ENCODE measurements around the gene FXYD1. TPM values are rescaled to one million over a fixed set of nuclear protein-coding genes. Genes with fewer than 3 reads are reported as not detected.

FXYD1 gene
- polyA plus RNA-seq, 6 donors from 2014 or later = 1.0 to 2.7 (median 1.2) TPM

DNA sequence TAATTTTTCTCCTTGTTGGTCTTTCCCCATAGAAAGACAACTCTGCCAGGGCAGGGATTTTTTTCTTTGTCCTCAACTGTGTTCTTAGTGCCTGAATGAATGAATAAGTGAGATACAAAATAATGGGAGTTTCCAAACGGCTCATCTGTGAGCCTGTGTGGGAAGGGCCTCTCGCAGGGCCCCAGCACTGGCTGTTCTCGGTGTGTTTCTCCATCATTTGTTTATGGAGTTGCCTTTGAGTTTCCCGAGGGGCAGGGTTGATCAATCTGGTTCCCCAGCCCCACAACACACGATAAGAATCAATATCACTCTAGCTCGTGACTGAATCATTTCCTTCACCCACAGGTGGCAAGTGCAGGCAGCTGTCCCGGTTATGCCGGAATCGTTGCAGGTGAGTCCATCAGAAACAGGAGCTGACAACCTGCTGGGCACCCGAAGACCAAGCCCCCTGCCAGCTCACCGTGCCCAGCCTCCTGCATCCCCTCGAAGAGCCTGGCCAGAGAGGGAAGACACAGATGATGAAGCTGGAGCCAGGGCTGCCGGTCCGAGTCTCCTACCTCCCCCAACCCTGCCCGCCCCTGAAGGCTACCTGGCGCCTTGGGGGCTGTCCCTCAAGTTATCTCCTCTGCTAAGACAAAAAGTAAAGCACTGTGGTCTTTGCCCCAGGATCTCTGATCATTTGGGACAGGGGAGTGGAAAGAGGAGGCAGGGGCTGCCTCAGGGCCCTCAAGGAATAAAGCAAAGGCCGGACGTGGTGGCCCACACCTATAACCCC, 30.8 kb downstream of the FXYD1 start:
- peaks cover 0 to 6% (median 0%) of the 10 kb centered on the region in 7 donors for H3K9me3 Mint-ChIP-seq
- H3K27ac Mint-ChIP-seq = peak overlapping the region; percentile 37 to 90 (median 77)
- ATAC-seq (ENCODE audit: low read depth in 2 of 2) = no peak
- no peak for DNase-seq
- H3K27me3 Mint-ChIP-seq = no peaks in the 10 kb centered on the region
- peaks cover 39 to 47% (median 45%) of the 10 kb centered on the region in 3 donors for H3K4me1 Mint-ChIP-seq
- peaks cover 24 to 28% of the 10 kb centered on the region in 2 donors for H3K36me3 Mint-ChIP-seq
- peak overlapping the region in 1 of 8 donors; percentile 60 for H3K4me3 Mint-ChIP-seq

DNA sequence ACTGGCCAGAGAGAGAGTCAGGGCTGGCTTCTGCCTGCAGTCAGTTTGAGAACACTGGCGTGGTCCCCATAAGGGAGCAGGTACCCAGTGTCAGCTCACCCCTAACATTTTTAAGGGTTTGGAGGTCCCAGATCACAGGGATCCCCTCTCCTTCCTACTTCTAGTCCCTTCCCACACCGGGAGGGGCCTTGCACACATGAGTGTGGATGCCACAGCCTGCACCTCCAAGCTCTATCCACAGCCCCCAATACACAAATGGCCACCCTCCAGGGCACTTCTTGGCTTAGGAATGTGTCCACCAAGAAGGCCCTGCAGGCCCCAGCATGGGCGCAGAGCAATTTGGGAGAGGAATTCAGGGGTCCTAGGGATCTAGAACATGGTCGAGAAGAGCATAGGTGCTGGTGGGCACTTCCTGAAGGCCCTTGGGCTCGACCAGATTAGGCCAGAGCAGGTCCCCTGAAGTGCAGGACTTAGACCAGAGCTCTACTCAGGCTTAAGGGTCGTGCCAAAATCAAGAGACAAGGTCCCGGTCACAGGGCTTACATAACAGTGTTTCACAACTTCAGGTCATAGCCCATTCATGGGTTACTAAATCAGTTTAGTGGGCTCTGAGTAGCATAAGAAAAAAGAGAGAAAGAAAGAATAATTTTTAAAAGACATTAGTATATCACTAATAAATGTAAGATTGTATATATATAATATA, 31.9 kb downstream of the FXYD1 start:
- H3K36me3 Mint-ChIP-seq = peaks cover 20% of the 10 kb centered on the region in 2 donors
- H3K9me3 Mint-ChIP-seq = peaks cover 0 to 6% (median 0%) of the 10 kb centered on the region in 7 donors
- peak overlapping the region in 4 of 6 donors; percentile 62 to 90 (median 81) for H3K27ac Mint-ChIP-seq
- peaks cover 36 to 47% (median 47%) of the 10 kb centered on the region in 3 donors for H3K4me1 Mint-ChIP-seq
- ATAC-seq (ENCODE audit: low read depth in 2 of 2) = no peak
- no peak for DNase-seq
- no peak overlapping the region for H3K4me3 Mint-ChIP-seq
- H3K27me3 Mint-ChIP-seq = no peaks in the 10 kb centered on the region

DNA sequence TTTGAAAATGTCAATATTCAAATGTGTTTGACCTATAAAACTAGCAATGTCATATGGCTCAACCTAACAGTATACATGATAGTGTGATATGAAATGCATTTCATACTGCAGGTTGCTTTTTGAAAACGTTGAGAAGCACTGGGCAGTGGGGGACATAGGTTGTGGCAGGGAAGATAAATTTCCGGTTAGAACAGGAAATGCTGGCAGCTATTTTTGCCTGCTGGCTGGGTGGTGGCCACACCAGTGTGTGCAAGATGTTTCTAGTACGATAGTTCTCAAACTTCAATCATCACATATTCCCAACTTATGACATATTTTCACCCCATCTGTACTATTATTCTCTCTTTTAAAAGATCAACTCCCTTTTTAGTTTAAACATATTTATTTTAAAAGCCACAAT, 33.1 kb downstream of the FXYD1 start:
- no peaks in the 10 kb centered on the region for H3K9me3 Mint-ChIP-seq
- no peaks in the 10 kb centered on the region for H3K27me3 Mint-ChIP-seq
- H3K4me1 Mint-ChIP-seq = peaks cover 24 to 42% (median 35%) of the 10 kb centered on the region in 3 donors
- ATAC-seq (ENCODE audit: low read depth in 2 of 2) (peak in 1 of 2 donors; percentile 32), DNase-seq (no peak)
- H3K4me3 Mint-ChIP-seq = peak overlapping the region in 4 of 8 donors; percentile 48 to 82 (median 57)
- peaks cover 8% of the 10 kb centered on the region in 2 donors for H3K36me3 Mint-ChIP-seq
- H3K27ac Mint-ChIP-seq = peak overlapping the region in 5 of 6 donors; percentile 85 to 94 (median 87)

DNA sequence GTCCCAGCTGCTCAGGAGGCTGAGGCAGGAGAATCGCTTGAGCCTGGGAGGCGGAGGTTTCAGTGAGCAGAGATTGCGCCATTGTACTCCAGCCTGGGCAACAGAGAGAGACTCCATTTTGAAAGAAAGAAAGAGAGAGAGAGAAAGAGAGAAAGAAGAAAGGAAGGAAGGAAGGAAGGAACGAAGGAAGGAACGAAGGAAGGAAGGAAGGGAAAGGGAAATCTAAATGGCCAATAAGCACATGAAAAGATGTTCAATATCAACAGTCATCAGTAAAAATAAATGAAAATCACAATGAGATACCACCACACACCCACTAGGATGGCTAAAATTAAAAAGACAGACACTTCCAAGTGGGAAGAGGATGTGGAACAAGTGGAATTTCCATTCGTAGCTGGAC, 35.6 kb downstream of the FXYD1 start:
- DNase-seq (no peak), ATAC-seq (ENCODE audit: low read depth in 2 of 2) (no peak)
- Mint-ChIP-seq H3K4me3 (no peak overlapping the region), H3K9me3 (no peaks in the 10 kb centered on the region), H3K36me3 (peaks cover 2 to 8% of the 10 kb centered on the region in 2 donors), H3K4me1 (peaks cover 9 to 36% (median 13%) of the 10 kb centered on the region in 3 donors), H3K27ac (peak overlapping the region in 2 of 6 donors; percentile 3 to 85), H3K27me3 (no peaks in the 10 kb centered on the region)

DNA sequence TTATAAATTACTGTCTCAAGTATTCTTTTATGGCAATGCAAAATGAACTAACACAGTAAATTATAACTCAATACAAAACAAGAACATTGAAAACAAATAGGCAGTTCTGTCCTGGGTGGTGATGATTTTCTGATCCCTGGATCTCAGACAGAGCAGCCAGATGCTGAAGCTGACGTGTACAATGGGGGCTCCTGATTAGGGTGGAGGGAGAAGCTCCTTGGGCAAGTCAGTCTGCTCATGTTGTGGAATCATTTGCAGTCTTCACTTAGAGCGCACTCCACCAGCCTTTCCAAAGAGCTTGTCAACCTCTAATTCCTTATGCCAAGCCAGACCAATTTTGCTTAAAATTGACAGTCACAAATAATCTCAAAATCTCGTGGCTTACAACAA, 37.6 kb downstream of the FXYD1 start:
- H3K27me3 Mint-ChIP-seq = no peaks in the 10 kb centered on the region
- H3K9me3 Mint-ChIP-seq = no peaks in the 10 kb centered on the region
- ATAC-seq (ENCODE audit: low read depth in 2 of 2) (no peak), DNase-seq (no peak)
- H3K4me1 Mint-ChIP-seq = peaks cover 9 to 39% (median 18%) of the 10 kb centered on the region in 3 donors
- H3K4me3 Mint-ChIP-seq = no peak overlapping the region
- peak overlapping the region in 4 of 6 donors; percentile 79 to 92 (median 83) for H3K27ac Mint-ChIP-seq
- H3K36me3 Mint-ChIP-seq = no peaks in the 10 kb centered on the region

DNA sequence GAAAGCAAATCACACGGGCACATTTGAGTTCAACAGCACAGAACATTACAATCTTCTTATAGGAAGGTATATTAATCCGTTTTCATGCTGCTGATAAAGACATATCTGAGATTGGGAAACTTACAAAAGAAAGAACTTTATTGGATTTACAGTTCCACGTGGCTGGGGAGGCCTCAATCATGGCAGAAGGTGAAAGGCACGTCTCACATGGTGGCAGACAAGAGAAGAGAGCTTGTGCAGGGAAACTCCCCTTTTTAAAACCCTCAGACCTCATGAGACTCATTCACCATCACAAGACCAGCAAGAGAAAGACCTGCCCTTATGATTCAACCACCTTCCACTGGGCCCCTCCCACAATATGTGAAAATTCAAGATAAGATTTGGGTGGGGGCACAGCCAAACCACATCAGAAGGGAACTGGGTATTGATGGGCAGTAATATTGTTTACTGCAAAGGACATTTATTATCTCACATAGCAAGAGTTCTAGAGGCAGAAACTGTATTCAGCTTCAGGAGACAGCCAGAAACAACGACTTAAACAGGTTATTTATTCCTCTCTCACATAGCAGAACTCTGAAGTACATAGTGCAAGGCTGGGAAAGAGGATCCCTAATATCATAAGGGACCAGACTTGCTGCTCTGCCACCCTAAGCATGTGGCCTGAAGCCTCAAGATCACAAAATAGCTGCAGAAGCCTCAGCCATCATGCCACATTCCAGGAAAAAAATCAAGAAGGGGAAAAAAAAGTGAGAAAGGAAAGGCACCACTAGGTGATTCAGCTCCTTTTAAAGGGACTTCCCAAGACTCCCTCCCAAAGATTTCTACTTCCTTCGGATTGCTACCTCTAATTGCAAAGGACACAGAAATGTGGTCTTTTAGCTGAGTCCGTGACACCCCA, 39.0 kb downstream of the FXYD1 start:
- H3K4me1 Mint-ChIP-seq = peaks cover 0 to 29% (median 20%) of the 10 kb centered on the region in 3 donors
- H3K9me3 Mint-ChIP-seq = peaks cover 0 to under 1% (median 0%) of the 10 kb centered on the region in 7 donors
- no peak for DNase-seq
- peak; percentile 23 to 25 for ATAC-seq (ENCODE audit: low read depth in 2 of 2)
- peak overlapping the region in 2 of 6 donors; percentile 42 to 79 for H3K27ac Mint-ChIP-seq
- H3K27me3 Mint-ChIP-seq = no peaks in the 10 kb centered on the region
- H3K36me3 Mint-ChIP-seq = peaks cover 0 to 1% of the 10 kb centered on the region in 2 donors
- H3K4me3 Mint-ChIP-seq = no peak overlapping the region

DNA sequence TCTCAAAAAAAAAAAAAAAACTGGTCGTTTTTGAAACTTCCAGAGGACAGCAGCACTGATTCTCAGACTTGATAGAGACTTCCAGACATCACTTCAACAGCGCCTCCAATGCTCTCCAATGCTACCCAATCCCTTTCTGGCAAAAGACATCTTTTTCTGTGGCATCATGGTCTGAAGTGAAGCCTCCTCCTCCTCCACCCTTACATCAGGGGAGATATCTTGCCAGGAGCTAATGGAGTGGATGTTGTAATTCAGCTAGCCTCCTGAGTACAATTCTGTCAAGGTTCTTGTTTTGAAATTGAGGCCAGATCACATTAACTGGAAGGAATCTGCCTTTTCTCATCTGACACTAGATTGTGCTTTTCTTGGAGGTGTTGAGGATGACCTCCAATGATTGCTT, 40.1 kb downstream of the FXYD1 start:
- H3K36me3 Mint-ChIP-seq = peaks cover 0 to 9% of the 10 kb centered on the region in 2 donors
- ATAC-seq (ENCODE audit: low read depth in 2 of 2) (no peak), DNase-seq (no peak)
- no peak overlapping the region for H3K4me3 Mint-ChIP-seq
- no peaks in the 10 kb centered on the region for H3K27me3 Mint-ChIP-seq
- H3K9me3 Mint-ChIP-seq = peaks cover 0 to 5% (median 0%) of the 10 kb centered on the region in 7 donors
- H3K4me1 Mint-ChIP-seq = peaks cover 0 to 30% (median 25%) of the 10 kb centered on the region in 3 donors
- H3K27ac Mint-ChIP-seq = peak overlapping the region in 1 of 6 donors; percentile 48

DNA sequence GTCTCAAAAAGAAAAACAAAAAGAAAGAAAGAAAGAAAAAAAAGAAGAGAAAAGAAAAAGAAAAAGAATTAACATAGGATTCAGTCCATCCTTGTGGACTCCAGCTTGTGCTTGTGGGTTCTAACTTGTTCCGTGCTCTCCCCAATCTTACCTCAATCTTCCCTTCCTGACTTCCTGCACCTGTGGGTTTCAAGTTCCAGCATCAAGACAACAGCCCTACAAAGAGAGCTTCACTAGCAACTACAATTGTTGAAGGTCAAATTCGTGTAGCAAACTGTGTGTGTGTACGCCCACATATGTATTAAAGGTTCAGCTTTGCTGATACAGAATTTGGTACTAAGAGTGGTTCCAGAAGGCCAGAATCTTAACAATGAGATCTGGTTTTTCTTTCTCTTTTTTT, 41.2 kb downstream of the FXYD1 start:
- H3K9me3 Mint-ChIP-seq = peaks cover 0 to 15% (median 7%) of the 10 kb centered on the region in 7 donors
- peak overlapping the region in 1 of 6 donors; percentile 49 for H3K27ac Mint-ChIP-seq
- DNase-seq = no peak
- peaks cover 0 to 9% of the 10 kb centered on the region in 2 donors for H3K36me3 Mint-ChIP-seq
- ATAC-seq (ENCODE audit: low read depth in 2 of 2) = no peak
- H3K27me3 Mint-ChIP-seq = no peaks in the 10 kb centered on the region
- no peak overlapping the region for H3K4me3 Mint-ChIP-seq
- H3K4me1 Mint-ChIP-seq = peaks cover 0 to 25% (median 25%) of the 10 kb centered on the region in 3 donors

DNA sequence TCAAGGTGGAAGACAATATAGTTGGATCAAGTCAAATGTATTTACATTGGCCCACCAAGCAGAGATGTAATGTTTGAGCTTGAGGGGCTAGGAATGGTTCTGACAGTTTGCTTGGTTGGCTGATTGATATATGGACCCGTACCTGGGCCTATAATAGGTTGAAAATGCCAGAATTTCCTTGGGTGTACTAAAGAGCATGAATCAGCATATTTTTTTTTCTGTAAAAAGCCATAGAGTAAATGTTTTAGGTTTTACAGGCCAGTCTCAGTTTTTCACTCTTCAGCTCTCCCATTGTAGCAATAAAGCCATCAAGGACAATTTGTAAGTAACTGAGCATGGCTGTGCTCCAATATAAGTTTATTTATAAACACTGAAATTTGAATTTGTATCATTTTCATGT, 42.8 kb downstream of the FXYD1 start:
- H3K36me3 Mint-ChIP-seq = peaks cover 0 to 9% of the 10 kb centered on the region in 2 donors
- no peak for ATAC-seq (ENCODE audit: low read depth in 2 of 2)
- H3K4me1 Mint-ChIP-seq = peaks cover 0 to 20% (median 17%) of the 10 kb centered on the region in 3 donors
- peaks cover 0 to 18% (median 7%) of the 10 kb centered on the region in 7 donors for H3K9me3 Mint-ChIP-seq
- DNase-seq = no peak
- no peak overlapping the region for H3K27ac Mint-ChIP-seq
- no peak overlapping the region for H3K4me3 Mint-ChIP-seq
- H3K27me3 Mint-ChIP-seq = no peaks in the 10 kb centered on the region

DNA sequence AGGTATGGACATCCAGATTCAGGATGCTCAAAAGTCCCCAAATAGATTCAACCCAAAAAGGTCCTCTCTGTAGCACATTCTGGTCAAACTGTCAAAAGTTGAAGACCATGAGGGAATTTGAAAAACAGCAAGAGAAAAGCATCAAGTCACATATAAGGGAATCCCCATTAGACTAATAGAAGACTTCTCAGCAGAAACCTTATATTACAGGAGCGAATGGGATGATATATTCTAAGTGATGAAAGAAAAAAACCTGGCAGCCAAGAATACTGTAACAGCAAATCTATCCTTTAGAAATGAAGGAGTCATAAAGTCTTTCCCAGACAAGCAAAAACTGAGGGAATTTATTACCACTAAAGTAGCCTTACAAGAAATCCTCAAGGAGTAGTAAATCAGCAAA, 45.6 kb downstream of the FXYD1 start:
- DNase-seq (no peak), ATAC-seq (ENCODE audit: low read depth in 2 of 2) (no peak)
- H3K4me1 Mint-ChIP-seq = peaks cover 3 to 19% (median 9%) of the 10 kb centered on the region in 3 donors
- H3K27ac Mint-ChIP-seq = peak overlapping the region in 1 of 6 donors; percentile 26
- H3K9me3 Mint-ChIP-seq = peaks cover 0 to 18% (median 7%) of the 10 kb centered on the region in 7 donors
- no peak overlapping the region for H3K4me3 Mint-ChIP-seq
- no peaks in the 10 kb centered on the region for H3K27me3 Mint-ChIP-seq
- peaks cover 0 to 9% of the 10 kb centered on the region in 2 donors for H3K36me3 Mint-ChIP-seq

DNA sequence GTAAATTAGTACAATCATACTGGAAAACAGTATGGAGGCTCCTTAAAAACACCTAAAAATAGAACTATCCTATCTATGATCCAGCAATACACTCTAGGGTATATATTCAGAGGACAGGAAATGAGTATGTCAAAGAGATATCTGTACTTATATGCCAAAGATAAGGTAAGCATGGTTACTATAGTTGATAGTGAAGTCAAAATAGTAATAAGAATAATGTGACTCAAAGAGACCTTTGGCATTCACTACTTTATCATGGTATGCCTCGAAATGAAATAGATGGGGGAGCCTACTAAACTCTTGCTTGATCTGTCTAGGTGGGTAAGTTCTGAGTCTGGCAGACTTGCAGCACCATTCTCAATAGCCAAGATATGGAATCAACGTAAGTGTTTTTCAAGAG, 46.3 kb downstream of the FXYD1 start:
- Mint-ChIP-seq H3K4me1 (peaks cover 3 to 13% (median 7%) of the 10 kb centered on the region in 3 donors), H3K27me3 (no peaks in the 10 kb centered on the region), H3K4me3 (no peak overlapping the region), H3K36me3 (peaks cover 0 to 9% of the 10 kb centered on the region in 2 donors), H3K9me3 (peaks cover 0 to 18% (median 7%) of the 10 kb centered on the region in 7 donors), H3K27ac (peak overlapping the region in 1 of 6 donors; percentile 4)
- ATAC-seq (ENCODE audit: low read depth in 2 of 2) = no peak
- DNase-seq = no peak
